GM12878 (cell line): ENCODE measurements around the gene BRD2. TPM values are rescaled to one million over a fixed set of nuclear protein-coding genes. Genes with fewer than 3 reads are reported as not detected.
A peak's percentile ranks its signal among the peaks of the same experiment; 100 is the strongest.

ENCODE experiments used
- CBX5 ChIP-seq: sonication (generic); IDR thresholded peaks from 2 replicates; pipeline ENCODE4 v1.6.1; 2016; ENCODE audit warnings: low read depth, moderate library complexity, mild to moderate bottlenecking, inconsistent platforms
- CREM ChIP-seq: IDR thresholded peaks from 2 replicates; pipeline ENCODE4 v1.6.1; 2014; ENCODE audit warnings: antibody characterized with exemption, low read depth
- CTCF ChIP-seq, 3 experiments: IDR thresholded peaks in 2 of 3; conservative IDR thresholded peaks in 1 of 3; 2 replicates each; pipeline ENCODE4 v1.5.1; 2011; ENCODE audit warnings: low read depth in 3 of 3, low read length in 3 of 3, mild to moderate bottlenecking in 3 of 3, control low read depth in 2 of 3, moderate library complexity in 2 of 3, inconsistent platforms in 1 of 3, mixed read lengths in 1 of 3; ENCODE audit not compliant: control insufficient read depth in 2 of 3, insufficient read depth in 1 of 3; ENCODE audit errors: extremely low read depth in 1 of 3
- FOS ChIP-seq: IDR thresholded peaks from 3 replicates; pipeline ENCODE4 v1.6.1; 2011; ENCODE audit warnings: borderline replicate concordance; ENCODE audit not compliant: insufficient read length; ENCODE audit errors: extremely low read depth
- FOXM1 ChIP-seq: IDR thresholded peaks from 2 replicates; pipeline ENCODE4 v1.6.1; 2012; ENCODE audit warnings: low read depth, mild to moderate bottlenecking, inconsistent platforms, low read length, moderate library complexity
- IRF4 ChIP-seq: IDR thresholded peaks from 2 replicates; pipeline ENCODE4 v1.6.1; 2011; ENCODE audit warnings: low read depth, low read length
- KDM1A ChIP-seq: fragments of 200-600 bp; sonication (generic); IDR thresholded peaks from 2 replicates; pipeline ENCODE4 v1.6.1; 2016; ENCODE audit warnings: borderline replicate concordance
- KLF5 ChIP-seq: fragments of 450-650 bp; IDR thresholded peaks from 2 replicates; pipeline ENCODE4 v1.6.1; 2014; ENCODE audit warnings: mild to moderate bottlenecking; ENCODE audit not compliant: partially characterized antibody
- NFXL1 ChIP-seq: fragments of 450-650 bp; IDR thresholded peaks from 2 replicates; pipeline ENCODE4 v1.6.1; 2017; ENCODE audit warnings: antibody characterized with exemption, mild to moderate bottlenecking, borderline replicate concordance
- NR2C1 ChIP-seq: fragments of 450-650 bp; IDR thresholded peaks from 2 replicates; pipeline ENCODE4 v1.6.1; 2017; ENCODE audit warnings: antibody characterized with exemption, mild to moderate bottlenecking, moderate library complexity
- PAX5 ChIP-seq: IDR thresholded peaks from 2 replicates; pipeline ENCODE4 v1.6.1; 2011; ENCODE audit warnings: low read depth, low read length, borderline replicate concordance
- POLR2AphosphoS2 ChIP-seq: IDR thresholded peaks from 2 replicates; pipeline ENCODE4 v1.6.1; 2011; ENCODE audit warnings: low read depth, mild to moderate bottlenecking, low read length, improper control_type of control experiment, moderate library complexity
- POLR2AphosphoS5 ChIP-seq: IDR thresholded peaks from 2 replicates; pipeline ENCODE4 v1.6.1; 2011; ENCODE audit warnings: mild to moderate bottlenecking, low read length, inconsistent platforms
- SIN3A ChIP-seq: IDR thresholded peaks from 2 replicates; pipeline ENCODE4 v1.6.1; 2012; ENCODE audit warnings: low read depth, low read length, improper control_type of control experiment
- TARDBP ChIP-seq: IDR thresholded peaks from 2 replicates; pipeline ENCODE4 v1.6.1; 2016; ENCODE audit warnings: borderline replicate concordance
- TBL1XR1 ChIP-seq: IDR thresholded peaks from 2 replicates; pipeline ENCODE4 v1.6.1; 2012; ENCODE audit warnings: low read depth, low read length, improper control_type of control experiment
- TCF7 ChIP-seq: IDR thresholded peaks from 2 replicates; pipeline ENCODE4 v1.6.1; 2014; ENCODE audit warnings: antibody characterized with exemption, borderline replicate concordance
- USF2 ChIP-seq: IDR thresholded peaks from 2 replicates; pipeline ENCODE4 v1.6.1; 2011; ENCODE audit warnings: low read depth, low read length, improper control_type of control experiment, borderline replicate concordance
- ZNF274 ChIP-seq: IDR thresholded peaks from one replicate; pipeline ENCODE4 v1.8.0; 2011; ENCODE audit not compliant: insufficient read length, insufficient read depth
- ZNF592 ChIP-seq: fragments of 450-650 bp; IDR thresholded peaks from 2 replicates; pipeline ENCODE4 v1.6.1; 2017; ENCODE audit warnings: mild to moderate bottlenecking, moderate library complexity
- polyA plus RNA-seq, 11 experiments: library from polyadenylated mRNA; depleted of rRNA in 4 of 11; unstranded in 6 of 11; stranded (reverse) in 5 of 11; fragments of >200 nt; fragmentation: Nextera tagmentation in 4 of 11; fragmentation: Illumina TruSeq in 1 of 11; extraction: Ambion mirVana in 4 of 11; extraction: Trizol in 1 of 11; gene quantifications; 1 replicate in 1 of 11; 2 replicates in 10 of 11; pipeline versions ENCODE4 v1.2.1 to v1.2.3, GENCODE V29; 2011 to 2016; ENCODE audit warnings: inconsistent platforms in 2 of 11, missing spikeins in 2 of 11, low read depth in 1 of 11
- total RNA-seq, 4 experiments: library from RNA; depleted of rRNA in 3 of 4; stranded (reverse); fragments of >200 nt in 3 of 4; fragmentation: Illumina TruSeq in 1 of 4; extraction: Trizol in 1 of 4; gene quantifications; 2 replicates each; pipeline versions ENCODE4 v1.2.1 to v1.2.3, GENCODE V29; 2013 to 2021

BRD2 gene
- total and polyA plus RNA-seq, 10 of the 15 experiments (the other 5 are each of a cell fraction or from before 2014, with no cell fraction given), result 32.2 to 239 (median 139) TPM

- TF ChIP-seq CTCF (IDR thresholded peaks at IDR 0.05 in 2 of 3, conservative IDR thresholded peaks at IDR 0.05 in 1 of 3; ENCODE audit: control insufficient read depth in 2 of 3, extremely low read depth in 1 of 3, insufficient read depth in 1 of 3, low read depth in 3 of 3, low read length in 3 of 3), result peak in 2 of 3 experiments; percentile 4 to 22; a peak in 1 of 6 replicates
- TF ChIP-seq USF2, result no peak; the same call in 1 of the 2 replicates
- TF ChIP-seq SIN3A, result no peak
- peak; percentile 94 for TF ChIP-seq POLR2AphosphoS5
- no peak for TF ChIP-seq ZNF274
- TF ChIP-seq POLR2AphosphoS2, result no peak
- TF ChIP-seq FOXM1, result peak; percentile 73
- TF ChIP-seq FOS, result peak; percentile 25
- TF ChIP-seq ZNF592, result peak; percentile 60; the same call in 1 of the 2 replicates
- TF ChIP-seq KDM1A, result no peak
- no peak for TF ChIP-seq TARDBP
- no peak for TF ChIP-seq KLF5
- TF ChIP-seq CBX5, result no peak
- TF ChIP-seq TBL1XR1, result peak; percentile 18; the same call in 1 of the 2 replicates
- peak; percentile 69; the same call in 1 of the 2 replicates for TF ChIP-seq PAX5
- no peak for TF ChIP-seq NR2C1
- peak; percentile 78; the same call in 1 of the 2 replicates for TF ChIP-seq TCF7
- no peak for TF ChIP-seq NFXL1
- TF ChIP-seq IRF4, result peak; percentile 76; the same call in 1 of the 2 replicates
- TF ChIP-seq CREM, result peak; percentile 98
Observed at GRCh38 chr6:33029328-33030184, 61.2 kb downstream of the BRD2 start (continued).
